ENCODE measurements around the gene ISG15. TPM values are rescaled to one million over a fixed set of nuclear protein-coding genes. Genes with fewer than 3 reads are reported as not detected.
"Not testable (repeated sequence)": the region's sequence is repeated elsewhere in the genome, so short reads cannot be mapped to it uniquely, and the experiment has no call there.

ISG15 gene
- total RNA-seq, 4 donors from 2014 or later = 17.0 to 91.6 (median 40.1) TPM

DNA sequence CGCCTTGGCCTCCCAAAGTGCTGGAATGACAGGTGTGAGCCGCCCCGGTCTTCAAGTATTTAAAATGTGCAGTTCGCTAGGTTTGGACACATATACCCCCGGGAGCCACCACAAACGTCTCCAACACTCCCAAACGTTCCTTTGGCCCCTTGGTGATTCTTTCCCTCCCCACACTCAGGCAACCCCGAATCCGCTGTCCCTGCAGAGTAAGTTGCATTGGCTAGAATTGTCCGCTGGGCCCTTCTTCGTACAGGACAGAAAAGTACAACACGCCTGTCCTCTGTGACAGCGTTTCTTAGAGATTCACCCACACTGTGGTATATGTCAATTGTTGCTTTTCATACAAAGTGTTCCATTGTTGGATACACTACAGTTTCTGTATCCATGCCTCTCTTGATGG, 28.2 kb upstream of the ISG15 start:
- Histone ChIP-seq H3K27me3 (no peaks in the 10 kb centered on the region), H3K27ac (no peak overlapping the region), H3K9me3 (no peaks in the 10 kb centered on the region), H3K4me1 (peaks cover 0 to 4% (median 0%) of the 10 kb centered on the region in 4 donors), H3K4me3 (no peak overlapping the region), H3K36me3 (no peaks in the 10 kb centered on the region)
- DNase-seq = no peak
- TF ChIP-seq POLR2A (IDR thresholded peaks at IDR 0.05) = no peak
- TF ChIP-seq CTCF (IDR thresholded peaks at IDR 0.05) = no peak

- DNase-seq, H3K27me3 ChIP-seq, H3K36me3 ChIP-seq, H3K9me3 ChIP-seq, H3K4me3 ChIP-seq, H3K27ac ChIP-seq, H3K4me1 ChIP-seq: not testable (repeated sequence)
These were observed 25.2 kb upstream of the ISG15 start for GRCh38 chr1:988061-988460.

DNA sequence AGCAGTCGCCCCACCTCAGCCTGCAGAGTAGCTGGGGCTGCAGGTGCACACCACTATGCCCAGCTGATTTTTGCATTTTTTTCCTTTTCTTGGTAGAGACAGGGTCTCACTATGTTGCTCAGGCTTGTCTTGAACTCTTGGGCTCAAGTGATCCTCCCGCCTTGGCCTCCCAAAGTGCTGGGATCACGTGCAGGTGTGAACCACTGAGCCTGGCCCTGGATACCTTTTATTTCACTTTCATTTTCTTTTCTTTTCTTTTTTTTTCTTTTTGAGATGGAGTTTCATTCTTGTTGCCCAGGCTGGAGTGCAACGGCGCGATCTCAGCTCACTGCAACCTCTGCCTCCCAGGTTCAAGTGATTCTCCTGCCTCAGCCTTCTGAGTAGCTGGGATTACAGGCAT, 22.0 kb upstream of the ISG15 start:
- not testable (repeated sequence) for H3K27me3 ChIP-seq, H3K27ac ChIP-seq, H3K4me3 ChIP-seq

GRCh38 chr1:991895-992294, 21.4 kb upstream of the ISG15 start:
- TF ChIP-seq CTCF (IDR thresholded peaks at IDR 0.05) (no peak), POLR2A (IDR thresholded peaks at IDR 0.05) (no peak)
- Histone ChIP-seq H3K9me3 (peaks cover 0 to 9% (median 0%) of the 10 kb centered on the region in 4 donors), H3K4me3 (no peak overlapping the region), H3K36me3 (no peaks in the 10 kb centered on the region), H3K4me1 (no peaks in the 10 kb centered on the region), H3K27me3 (no peaks in the 10 kb centered on the region), H3K27ac (no peak overlapping the region)
- no peak for DNase-seq

More for the DNA sequence above, 22.0 kb upstream of the ISG15 start:
- H3K4me1 ChIP-seq, H3K36me3 ChIP-seq, H3K9me3 ChIP-seq, DNase-seq: not testable (repeated sequence)

DNA sequence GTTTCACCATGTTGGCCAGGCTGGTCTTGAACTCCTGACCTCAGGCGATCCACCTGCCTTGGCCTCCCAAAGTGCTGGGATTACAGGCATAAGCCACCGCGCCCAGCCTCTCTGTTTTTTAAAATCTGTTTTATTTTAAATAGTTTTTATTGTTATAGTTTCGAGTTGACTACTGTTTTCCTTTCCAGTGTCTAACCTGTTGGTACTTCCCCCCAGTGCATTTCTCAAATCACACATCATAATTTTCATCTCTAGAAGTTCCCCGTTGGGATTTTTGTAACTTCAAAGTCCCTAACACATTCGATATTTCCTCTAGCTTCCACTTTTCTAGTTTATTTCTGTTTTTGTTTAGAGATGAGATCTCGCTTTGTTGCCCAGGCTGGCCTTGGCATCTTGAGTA, 20.9 kb upstream of the ISG15 start:
- no peak for DNase-seq
- no peaks in the 10 kb centered on the region for H3K36me3 ChIP-seq
- no peak for TF ChIP-seq CTCF (IDR thresholded peaks at IDR 0.05)
- TF ChIP-seq POLR2A (IDR thresholded peaks at IDR 0.05) = no peak

DNA sequence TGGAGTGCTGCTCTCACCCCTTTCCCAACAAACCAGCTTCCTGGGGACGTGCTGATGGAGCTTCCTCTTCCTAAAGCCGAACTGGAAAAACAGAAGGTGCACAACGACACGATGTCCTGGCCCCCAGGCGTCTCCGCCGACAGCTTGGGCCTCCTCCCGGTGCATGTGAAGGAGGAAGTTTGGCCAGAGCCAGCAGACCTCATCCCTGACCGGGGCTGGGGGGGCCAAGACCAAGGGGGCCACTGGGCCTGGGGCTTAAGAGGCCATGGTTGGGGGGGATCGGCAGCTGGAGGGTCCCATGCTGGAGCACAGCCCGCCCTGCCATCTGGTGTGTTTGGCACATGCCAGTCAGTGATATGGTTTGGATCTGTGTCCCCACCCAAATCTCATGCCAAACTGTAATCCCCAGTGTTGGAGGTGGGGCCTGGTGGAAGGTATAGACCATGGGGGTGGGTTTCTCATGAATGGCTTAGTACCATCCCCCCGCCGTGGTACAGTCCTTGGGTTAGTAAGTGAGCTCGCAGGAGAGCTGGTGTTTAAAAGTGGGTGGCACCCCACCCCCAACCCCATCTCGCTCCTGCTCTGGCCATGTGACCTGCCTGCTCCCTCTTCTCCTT, 19.8 kb upstream of the ISG15 start:
- H3K4me1 ChIP-seq = peaks cover 0 to 5% (median 3%) of the 10 kb centered on the region in 4 donors
- no peak overlapping the region for H3K4me3 ChIP-seq
- H3K9me3 ChIP-seq = peaks cover 0 to 9% (median 0%) of the 10 kb centered on the region in 4 donors
- no peaks in the 10 kb centered on the region for H3K36me3 ChIP-seq
- no peak overlapping the region for H3K27ac ChIP-seq
- TF ChIP-seq POLR2A (IDR thresholded peaks at IDR 0.05) (no peak), CTCF (IDR thresholded peaks at IDR 0.05) (no peak)
- DNase-seq = no peak
- peaks cover 0 to 13% of the 10 kb centered on the region in 2 donors for H3K27me3 ChIP-seq

More for the DNA sequence above, 20.9 kb upstream of the ISG15 start:
- Histone ChIP-seq H3K4me1 (no peaks in the 10 kb centered on the region), H3K4me3 (no peak overlapping the region), H3K27ac (no peak overlapping the region), H3K27me3 (peaks cover 0 to 2% of the 10 kb centered on the region in 2 donors), H3K9me3 (peaks cover 0 to 9% (median 0%) of the 10 kb centered on the region in 4 donors)

DNA sequence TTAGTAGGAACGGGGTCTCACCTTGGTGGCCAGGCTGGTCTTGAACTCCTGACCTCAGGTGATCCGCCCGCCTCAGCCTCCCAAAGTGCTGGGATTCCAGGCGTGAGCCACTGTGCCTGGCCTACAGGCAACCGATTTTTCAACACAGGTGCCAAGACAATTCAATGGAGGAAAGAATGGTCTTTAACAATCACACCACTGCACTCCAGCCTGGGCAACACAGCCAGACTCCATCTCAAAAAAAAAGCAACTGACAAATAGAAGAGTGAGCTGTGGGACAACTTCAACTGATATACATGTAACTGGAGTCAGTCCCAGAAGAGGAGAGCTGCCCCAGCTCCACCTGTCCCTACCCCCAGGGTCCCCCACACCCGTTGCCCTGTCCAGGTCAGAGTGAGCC, 18.8 kb upstream of the ISG15 start:
- H3K27ac ChIP-seq, H3K4me3 ChIP-seq, H3K36me3 ChIP-seq, DNase-seq, H3K9me3 ChIP-seq: not testable (repeated sequence)
- H3K27me3 ChIP-seq = peaks cover 0 to 23% of the 10 kb centered on the region in 2 donors
- peaks cover 0 to 16% (median 10%) of the 10 kb centered on the region in 4 donors for H3K4me1 ChIP-seq

Measured in Peyer's patch (tissue), 4 donors.